SU-DHL-6 (cell line): ENCODE results near the gene SUGCT.

Source experiments
- H2AFZ ChIP-seq: fragments of 200-600 bp; sonication (generic); 2 replicates; pipeline ENCODE4 v1.6.1; 2014; ENCODE audit warnings: low read depth, mild to moderate bottlenecking, moderate library complexity, mixed read lengths, antibody characterized with exemption, low read length; ENCODE audit not compliant: severe bottlenecking
- H3F3A ChIP-seq: fragments of 200-600 bp; shearing (Covaris generic); 2 replicates; pipeline ENCODE4 v1.6.0; 2016; ENCODE audit warnings: antibody characterized with exemption, mild to moderate bottlenecking; ENCODE audit not compliant: insufficient read depth
- H3K27ac ChIP-seq: fragments of 200-600 bp; sonication (generic); 2 replicates; pipeline ENCODE4 v1.5.1; 2016; ENCODE audit warnings: low read depth, mild to moderate bottlenecking, low read length, moderate library complexity, mixed read lengths
- H3K27me3 ChIP-seq: fragments of 200-600 bp; sonication (generic), shearing (Covaris generic); 2 replicates; pipeline ENCODE4 v1.6.0; 2014; ENCODE audit warnings: mild to moderate bottlenecking, low read length
- H3K36me3 ChIP-seq: fragments of 200-600 bp; sonication (generic); 2 replicates; pipeline ENCODE4 v1.6.1; 2014; ENCODE audit warnings: mild to moderate bottlenecking, low read length, mixed read lengths
- H3K4me2 ChIP-seq: fragments of 300-600, 200-600 bp; shearing (Covaris generic), sonication (generic); 2 replicates; pipeline ENCODE4 v1.6.0; 2014; ENCODE audit warnings: low read length, low read depth, mild to moderate bottlenecking; ENCODE audit not compliant: poor library complexity, severe bottlenecking
- H3K4me3 ChIP-seq: fragments of 200-600 bp; sonication (generic); 2 replicates; pipeline ENCODE4 v1.5.1; 2014; ENCODE audit warnings: antibody characterized with exemption, low read length, mild to moderate bottlenecking, mixed read lengths; ENCODE audit not compliant: insufficient read depth, poor library complexity, severe bottlenecking
- H3K79me2 ChIP-seq: fragments of 200-600 bp; sonication (generic); 2 replicates; pipeline ENCODE4 v1.6.1; 2014; ENCODE audit warnings: mild to moderate bottlenecking, low read length, moderate library complexity; ENCODE audit not compliant: insufficient read depth
- H3K9ac ChIP-seq: fragments of 200-600 bp; sonication (generic); 2 replicates; pipeline ENCODE4 v1.7.0; 2014; ENCODE audit warnings: mild to moderate bottlenecking, low read length
- H3K9me2 ChIP-seq: fragments of 200-600 bp; sonication (generic); replicated peaks from 2 replicates; pipeline ENCODE4 v1.6.1; 2014; ENCODE audit warnings: low read length; ENCODE audit not compliant: insufficient read depth
- H3K9me3 ChIP-seq: fragments of 200-600 bp; sonication (generic); 2 replicates; pipeline ENCODE4 v1.6.1; 2014; ENCODE audit warnings: low read length, mixed read lengths; ENCODE audit not compliant: insufficient read depth
- H4K20me1 ChIP-seq: fragments of 200-600 bp; sonication (generic); 2 replicates; pipeline ENCODE4 v1.6.1; 2014; ENCODE audit warnings: low read depth, mild to moderate bottlenecking, antibody characterized with exemption, low read length, moderate library complexity, mixed read lengths
- EZH2phosphoT487 ChIP-seq: fragments of 200-600 bp; sonication (generic), shearing (Covaris generic); conservative IDR thresholded peaks from 2 replicates; pipeline ENCODE4 v1.6.1; 2018; ENCODE audit warnings: mild to moderate bottlenecking, antibody characterized with exemption, low read length, moderate library complexity, mixed read lengths
- TF ChIP-seq, protein P1 (sequence below): fragments of 200-600 bp; sonication (generic); IDR thresholded peaks from one replicate; pipeline ENCODE4 v1.5.1; 2017; ENCODE audit warnings: antibody characterized with exemption, mild to moderate bottlenecking, low read length, moderate library complexity; ENCODE audit not compliant: insufficient read depth, poor library complexity, severe bottlenecking

SUGCT gene

DNA sequence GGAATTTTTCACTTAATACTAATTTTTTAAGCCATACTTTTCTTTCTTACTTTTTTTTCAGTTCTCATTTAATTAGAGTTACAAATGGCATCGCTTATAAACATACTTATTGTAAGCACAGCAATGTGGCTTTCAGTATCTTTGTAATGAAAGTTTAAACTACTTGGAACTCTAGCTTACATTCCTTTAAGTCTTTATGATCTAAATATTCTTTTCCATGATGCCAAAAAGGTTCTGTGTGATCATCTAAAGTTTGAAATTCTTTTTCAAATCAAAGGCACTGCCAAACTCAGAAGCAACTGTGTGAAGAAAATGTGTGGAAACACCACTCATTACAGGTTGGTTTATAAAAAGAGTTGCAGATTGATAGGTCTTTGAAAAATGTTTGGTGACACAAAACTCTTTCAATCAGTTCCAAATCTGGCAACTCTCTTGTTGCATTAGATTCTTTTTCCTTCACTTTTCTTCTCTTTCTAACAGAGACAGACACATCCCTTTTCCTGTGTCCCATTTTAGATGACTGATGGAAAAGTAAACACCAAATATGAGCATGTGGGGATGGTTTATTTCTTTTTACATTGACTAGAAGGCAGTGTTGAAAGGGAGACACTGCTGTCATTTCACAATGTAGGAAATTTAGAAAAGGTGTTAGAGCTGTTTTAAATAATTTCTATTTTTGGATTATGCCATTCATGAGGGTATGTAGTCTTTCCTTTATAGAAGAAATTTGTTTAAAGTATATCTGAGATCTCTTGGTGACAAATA, 392.3 kb downstream of the SUGCT start:
- H3K9me3 ChIP-seq = no peaks in the 10 kb centered on the region
- H3K36me3 ChIP-seq = no peaks in the 10 kb centered on the region
- no peak overlapping the region for H2AFZ ChIP-seq
- no peaks in the 10 kb centered on the region for H4K20me1 ChIP-seq
- no peak overlapping the region for H3K27ac ChIP-seq
- no peaks in the 10 kb centered on the region for H3K79me2 ChIP-seq
- no peaks in the 10 kb centered on the region for H3F3A ChIP-seq
- H3K27me3 ChIP-seq = 0 out of 2 replicates have a peak, but pooled peaks cover 3% of the 10 kb centered on the region
- no peak for TF ChIP-seq EZH2phosphoT487
- TF ChIP-seq, protein P1, sequence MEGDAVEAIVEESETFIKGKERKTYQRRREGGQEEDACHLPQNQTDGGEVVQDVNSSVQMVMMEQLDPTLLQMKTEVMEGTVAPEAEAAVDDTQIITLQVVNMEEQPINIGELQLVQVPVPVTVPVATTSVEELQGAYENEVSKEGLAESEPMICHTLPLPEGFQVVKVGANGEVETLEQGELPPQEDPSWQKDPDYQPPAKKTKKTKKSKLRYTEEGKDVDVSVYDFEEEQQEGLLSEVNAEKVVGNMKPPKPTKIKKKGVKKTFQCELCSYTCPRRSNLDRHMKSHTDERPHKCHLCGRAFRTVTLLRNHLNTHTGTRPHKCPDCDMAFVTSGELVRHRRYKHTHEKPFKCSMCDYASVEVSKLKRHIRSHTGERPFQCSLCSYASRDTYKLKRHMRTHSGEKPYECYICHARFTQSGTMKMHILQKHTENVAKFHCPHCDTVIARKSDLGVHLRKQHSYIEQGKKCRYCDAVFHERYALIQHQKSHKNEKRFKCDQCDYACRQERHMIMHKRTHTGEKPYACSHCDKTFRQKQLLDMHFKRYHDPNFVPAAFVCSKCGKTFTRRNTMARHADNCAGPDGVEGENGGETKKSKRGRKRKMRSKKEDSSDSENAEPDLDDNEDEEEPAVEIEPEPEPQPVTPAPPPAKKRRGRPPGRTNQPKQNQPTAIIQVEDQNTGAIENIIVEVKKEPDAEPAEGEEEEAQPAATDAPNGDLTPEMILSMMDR = no peak
- no peak overlapping the region for H3K4me3 ChIP-seq
- H3K4me2 ChIP-seq = no peak overlapping the region
- no peaks in the 10 kb centered on the region for H3K9me2 ChIP-seq
- H3K9ac ChIP-seq = no peak overlapping the region

DNA sequence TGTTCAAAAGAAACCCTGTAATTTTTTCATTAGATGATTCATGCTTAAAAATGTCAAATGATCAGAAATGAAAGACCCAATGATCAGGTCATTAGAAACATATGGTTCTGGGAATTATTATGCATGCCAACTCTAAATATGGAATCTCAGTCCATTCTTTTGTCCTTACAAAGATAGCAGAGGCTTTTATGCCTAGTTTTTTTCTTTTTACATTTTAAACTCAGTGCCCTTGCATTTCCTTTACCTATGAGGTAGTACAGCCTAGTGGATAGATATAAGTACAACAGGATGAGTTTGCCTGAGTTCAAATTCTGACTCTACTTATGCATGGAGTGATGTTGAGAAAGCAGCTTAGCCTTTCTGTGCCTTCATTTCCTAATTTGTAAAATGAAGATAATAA, 392.9 kb downstream of the SUGCT start:
- Histone ChIP-seq H3F3A (no peaks in the 10 kb centered on the region), H3K27me3 (0 out of 2 replicates have a peak, but pooled peaks cover 3% of the 10 kb centered on the region), H3K9me3 (no peaks in the 10 kb centered on the region), H3K79me2 (no peaks in the 10 kb centered on the region), H3K4me3 (no peak overlapping the region), H3K9ac (no peak overlapping the region), H3K4me2 (no peak overlapping the region), H3K9me2 (no peaks in the 10 kb centered on the region), H2AFZ (no peak overlapping the region), H4K20me1 (no peaks in the 10 kb centered on the region), H3K36me3 (no peaks in the 10 kb centered on the region), H3K27ac (no peak overlapping the region)
- no peak for TF ChIP-seq EZH2phosphoT487
- TF ChIP-seq, protein P1 = no peak

DNA sequence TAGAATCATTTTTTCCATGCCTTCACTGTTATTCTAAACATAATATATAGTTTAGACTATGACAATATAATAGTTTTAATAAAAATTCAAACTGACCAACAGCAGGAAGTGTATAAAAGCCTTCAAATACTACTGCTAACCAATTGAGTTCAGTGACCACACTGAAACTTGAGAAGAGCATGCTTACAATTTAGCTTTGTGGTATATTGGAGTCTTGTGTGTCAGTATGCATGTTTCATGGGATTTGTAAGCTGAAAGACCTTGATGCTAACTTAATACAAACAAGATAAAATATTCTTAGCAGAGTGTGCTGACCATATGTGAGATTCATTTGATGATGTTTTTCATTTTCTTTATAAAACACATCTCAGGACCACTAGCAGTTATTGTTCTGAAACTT, 395.5 kb downstream of the SUGCT start:
- Histone ChIP-seq H3K36me3 (no peaks in the 10 kb centered on the region), H3K9ac (no peak overlapping the region), H3K9me2 (no peaks in the 10 kb centered on the region), H3K27ac (no peak overlapping the region), H3K4me2 (no peak overlapping the region), H2AFZ (no peak overlapping the region), H3F3A (no peaks in the 10 kb centered on the region), H3K9me3 (no peaks in the 10 kb centered on the region), H3K27me3 (0 out of 2 replicates have a peak, but pooled peaks cover 3% of the 10 kb centered on the region), H4K20me1 (no peaks in the 10 kb centered on the region), H3K4me3 (no peak overlapping the region), H3K79me2 (no peaks in the 10 kb centered on the region)
- TF ChIP-seq, protein P1 = no peak
- TF ChIP-seq EZH2phosphoT487 = no peak
